ENCODE results near the gene IQCK. TPM values are rescaled to one million over a fixed set of nuclear protein-coding genes. Genes with fewer than 3 reads are reported as not detected.

Gene IQCK
- total and polyA plus RNA-seq, 12 donors: 8.2 to 35.2 (median 14.9) TPM

DNA sequence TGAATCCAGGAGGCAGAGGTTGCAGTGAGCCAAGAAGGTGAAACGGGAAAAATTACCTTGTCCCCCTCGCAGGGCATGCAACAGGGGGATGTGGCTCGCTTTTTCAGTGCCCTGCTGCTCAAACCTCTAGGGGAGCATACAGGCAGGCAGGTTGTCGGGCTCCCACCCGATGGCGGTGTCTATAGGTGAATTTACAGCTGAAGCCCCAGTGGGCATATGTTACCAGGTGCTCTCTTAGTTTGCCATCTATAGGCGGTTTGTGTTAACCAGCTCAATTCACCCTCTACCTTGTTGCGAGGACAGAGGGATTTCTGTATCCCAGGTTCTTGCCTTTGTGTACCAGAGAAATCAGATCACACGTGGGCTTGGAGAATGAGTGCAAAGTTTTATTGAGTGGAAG is 48.9 kb downstream of the IQCK start:
- DNase-seq: no peak
- no peak for TF ChIP-seq POLR2A (IDR thresholded peaks at IDR 0.05)
- TF ChIP-seq, protein P1, sequence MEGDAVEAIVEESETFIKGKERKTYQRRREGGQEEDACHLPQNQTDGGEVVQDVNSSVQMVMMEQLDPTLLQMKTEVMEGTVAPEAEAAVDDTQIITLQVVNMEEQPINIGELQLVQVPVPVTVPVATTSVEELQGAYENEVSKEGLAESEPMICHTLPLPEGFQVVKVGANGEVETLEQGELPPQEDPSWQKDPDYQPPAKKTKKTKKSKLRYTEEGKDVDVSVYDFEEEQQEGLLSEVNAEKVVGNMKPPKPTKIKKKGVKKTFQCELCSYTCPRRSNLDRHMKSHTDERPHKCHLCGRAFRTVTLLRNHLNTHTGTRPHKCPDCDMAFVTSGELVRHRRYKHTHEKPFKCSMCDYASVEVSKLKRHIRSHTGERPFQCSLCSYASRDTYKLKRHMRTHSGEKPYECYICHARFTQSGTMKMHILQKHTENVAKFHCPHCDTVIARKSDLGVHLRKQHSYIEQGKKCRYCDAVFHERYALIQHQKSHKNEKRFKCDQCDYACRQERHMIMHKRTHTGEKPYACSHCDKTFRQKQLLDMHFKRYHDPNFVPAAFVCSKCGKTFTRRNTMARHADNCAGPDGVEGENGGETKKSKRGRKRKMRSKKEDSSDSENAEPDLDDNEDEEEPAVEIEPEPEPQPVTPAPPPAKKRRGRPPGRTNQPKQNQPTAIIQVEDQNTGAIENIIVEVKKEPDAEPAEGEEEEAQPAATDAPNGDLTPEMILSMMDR (IDR thresholded peaks at IDR 0.05): no peak
- H3K27ac ChIP-seq: no peak overlapping the region
- 90 to 96% (median 95%) methylated on average over 7 to 9 of the region's 9 CpGs for WGBS, 4 donors
- H3K4me3 ChIP-seq: no peak overlapping the region
- H3K9me3 ChIP-seq (replicated peaks in 1 of 3): no peaks in the 10 kb centered on the region
- H3K4me1 ChIP-seq (replicated peaks in 1 of 2): no peaks in the 10 kb centered on the region
- intact Hi-C loops (cut with DNase I): no loop called here
- no peaks in the 10 kb centered on the region for H3K36me3 ChIP-seq (replicated peaks in 1 of 2)
- H3K27me3 ChIP-seq: no peaks in the 10 kb centered on the region

DNA sequence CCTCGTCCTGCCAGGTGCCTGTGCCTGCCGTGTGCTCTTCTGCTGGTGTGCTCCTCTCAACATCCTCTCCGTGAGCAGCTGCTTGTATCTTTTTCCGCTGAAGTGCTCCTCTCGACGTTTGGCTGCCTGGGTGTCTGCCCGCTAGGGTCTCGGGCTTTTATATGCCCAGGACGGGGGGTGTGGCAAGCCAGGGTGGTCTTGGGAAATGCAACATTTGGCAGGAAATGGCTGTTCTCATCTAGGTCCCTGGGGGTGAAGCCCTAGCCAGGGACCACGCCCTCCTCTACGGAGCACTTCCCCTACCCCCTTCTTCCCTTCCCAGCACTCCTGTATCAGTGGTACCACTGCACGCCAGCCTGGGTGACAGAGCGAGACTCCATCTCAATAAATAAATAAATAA is 49.4 kb downstream of the IQCK start:
- Histone ChIP-seq H3K27ac (no peak overlapping the region), H3K36me3 (replicated peaks in 1 of 2) (no peaks in the 10 kb centered on the region), H3K4me3 (no peak overlapping the region), H3K27me3 (no peaks in the 10 kb centered on the region), H3K9me3 (replicated peaks in 1 of 3) (no peaks in the 10 kb centered on the region), H3K4me1 (replicated peaks in 1 of 2) (no peaks in the 10 kb centered on the region)
- 91 to 93% (median 92%) methylated on average over 13 of the region's 13 CpGs for WGBS, 4 donors
- intact Hi-C loops (cut with DNase I): no loop called here
- DNase-seq: peak in 1 of 7 donors; percentile 25
- TF ChIP-seq POLR2A (IDR thresholded peaks at IDR 0.05): no peak
- TF ChIP-seq, protein P1 (IDR thresholded peaks at IDR 0.05): no peak

DNA sequence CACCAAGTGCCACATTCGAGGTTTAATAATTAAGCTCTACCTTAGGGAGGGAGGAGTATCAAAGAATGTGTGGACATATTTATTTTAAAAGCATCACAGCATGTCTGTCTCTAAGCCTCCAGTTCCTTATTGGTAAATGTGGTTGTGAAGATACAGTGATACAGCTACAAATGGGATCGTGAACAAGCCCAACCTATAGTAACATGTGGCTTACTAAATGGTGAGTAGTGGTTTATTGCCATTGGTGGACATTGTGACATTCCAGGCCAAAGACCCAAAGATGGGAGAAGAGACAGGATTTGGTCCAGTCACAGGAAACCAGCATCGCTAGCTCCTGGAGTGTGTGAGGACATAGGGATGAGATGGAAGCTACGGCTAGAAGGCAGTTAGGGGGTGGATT is 51.2 kb downstream of the IQCK start:
- Histone ChIP-seq H3K9me3 (replicated peaks in 1 of 3) (no peaks in the 10 kb centered on the region), H3K4me1 (replicated peaks in 1 of 2) (no peaks in the 10 kb centered on the region), H3K36me3 (replicated peaks in 1 of 2) (no peaks in the 10 kb centered on the region), H3K27me3 (no peaks in the 10 kb centered on the region), H3K4me3 (no peak overlapping the region), H3K27ac (no peak overlapping the region)
- whole genome bisulfite sequencing, 4 donors: 92 to 96% (median 94%) methylated on average over 4 of the region's 4 CpGs
- intact Hi-C loops (cut with DNase I): no loop called here
- TF ChIP-seq POLR2A (IDR thresholded peaks at IDR 0.05): no peak
- TF ChIP-seq, protein P1 (IDR thresholded peaks at IDR 0.05): no peak
- no peak for DNase-seq

DNA sequence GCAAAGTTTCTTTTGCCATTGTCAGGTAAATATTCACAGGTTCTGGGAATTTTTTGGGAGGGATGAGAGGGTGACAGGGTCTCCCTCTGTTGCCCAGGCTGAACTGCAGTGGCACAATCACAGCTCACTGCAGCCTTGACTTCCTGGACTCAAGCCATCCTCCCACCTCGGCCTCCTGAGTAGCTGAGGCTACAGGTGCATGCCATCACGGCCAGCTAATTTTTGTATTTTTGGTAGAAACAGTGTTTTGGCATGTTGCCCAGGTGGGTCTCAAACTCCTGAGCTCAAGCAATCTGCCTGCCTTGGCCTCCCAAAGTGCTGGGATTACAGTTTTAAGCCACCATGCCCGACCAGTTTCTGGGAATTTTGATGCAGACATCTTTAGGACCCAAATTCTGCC is 53.0 kb downstream of the IQCK start:
- no peaks in the 10 kb centered on the region for H3K4me1 ChIP-seq (replicated peaks in 1 of 2)
- intact Hi-C loops (cut with DNase I): no loop called here
- H3K4me3 ChIP-seq: no peak overlapping the region
- H3K27me3 ChIP-seq: no peaks in the 10 kb centered on the region
- no peak overlapping the region for H3K27ac ChIP-seq
- no peak for DNase-seq
- 86 to 91% (median 89%) methylated on average over 3 of the region's 3 CpGs for WGBS, 4 donors
- H3K9me3 ChIP-seq (replicated peaks in 1 of 3): no peaks in the 10 kb centered on the region
- H3K36me3 ChIP-seq (replicated peaks in 1 of 2): no peaks in the 10 kb centered on the region
- TF ChIP-seq, protein P1 (IDR thresholded peaks at IDR 0.05): no peak
- TF ChIP-seq POLR2A (IDR thresholded peaks at IDR 0.05): no peak
